Measurements from ENCODE around the gene SMPD3.

The SMPD3 gene

GRCh38 chr16:68361485-68361884 lies 86.8 kb downstream of the SMPD3 start:
- Histone ChIP-seq H4K20me1 (ENCODE audit: insufficient read depth, low read length) (no peaks in the 10 kb centered on the region), H3K36me3 (replicated peaks; ENCODE audit: low read depth, low read length) (peaks cover 10% of the 10 kb centered on the region), H3K4me3 (ENCODE audit: low read length) (no peak overlapping the region), H3K4me2 (ENCODE audit: low read length) (no peak overlapping the region), H3K79me2 (ENCODE audit: low read length) (no peaks in the 10 kb centered on the region), H3K4me1 (ENCODE audit: low read length) (peaks cover 17% of the 10 kb centered on the region), H3K9ac (ENCODE audit: low read length) (no peak overlapping the region), H3K9me3 (ENCODE audit: insufficient read depth, low read length) (no peaks in the 10 kb centered on the region), H2AFZ (ENCODE audit: low read depth, low read length) (no peak overlapping the region), H3K27ac (ENCODE audit: low read length) (no peak overlapping the region), H3K27me3 (ENCODE audit: low read depth, low read length) (no peaks in the 10 kb centered on the region)
- TF ChIP-seq EZH2phosphoT487 (IDR thresholded peaks at IDR 0.05; ENCODE audit: low read depth) (no peak), CTCF (IDR thresholded peaks at IDR 0.05; ENCODE audit: low read depth, low read length) (no peak)

- no peak overlapping the region for H3K4me2 ChIP-seq (ENCODE audit: low read length)
- no peaks in the 10 kb centered on the region for H3K9me3 ChIP-seq (ENCODE audit: insufficient read depth, low read length)
- no peak overlapping the region for H2AFZ ChIP-seq (ENCODE audit: low read depth, low read length)
- H3K36me3 ChIP-seq (replicated peaks; ENCODE audit: low read depth, low read length) = peaks cover 12% of the 10 kb centered on the region
- H4K20me1 ChIP-seq (ENCODE audit: insufficient read depth, low read length) = no peaks in the 10 kb centered on the region
- no peak overlapping the region for H3K4me3 ChIP-seq (ENCODE audit: low read length)
- H3K27ac ChIP-seq (ENCODE audit: low read length) = no peak overlapping the region
- no peaks in the 10 kb centered on the region for H3K79me2 ChIP-seq (ENCODE audit: low read length)
- H3K4me1 ChIP-seq (ENCODE audit: low read length) = peaks cover 18% of the 10 kb centered on the region
- TF ChIP-seq EZH2phosphoT487 (IDR thresholded peaks at IDR 0.05; ENCODE audit: low read depth) (no peak), CTCF (IDR thresholded peaks at IDR 0.05; ENCODE audit: low read depth, low read length) (no peak)
- no peak overlapping the region for H3K9ac ChIP-seq (ENCODE audit: low read length)
- no peaks in the 10 kb centered on the region for H3K27me3 ChIP-seq (ENCODE audit: low read depth, low read length)
These were observed 87.4 kb downstream of the SMPD3 start for GRCh38 chr16:68360956-68361355.

- Histone ChIP-seq H3K4me3 (ENCODE audit: low read length) (no peak overlapping the region), H3K9me3 (ENCODE audit: insufficient read depth, low read length) (no peaks in the 10 kb centered on the region), H3K9ac (ENCODE audit: low read length) (no peak overlapping the region), H3K79me2 (ENCODE audit: low read length) (no peaks in the 10 kb centered on the region), H3K4me2 (ENCODE audit: low read length) (no peak overlapping the region), H3K27me3 (ENCODE audit: low read depth, low read length) (no peaks in the 10 kb centered on the region), H4K20me1 (ENCODE audit: insufficient read depth, low read length) (no peaks in the 10 kb centered on the region), H3K4me1 (ENCODE audit: low read length) (peaks cover 18% of the 10 kb centered on the region), H2AFZ (ENCODE audit: low read depth, low read length) (no peak overlapping the region), H3K27ac (ENCODE audit: low read length) (no peak overlapping the region), H3K36me3 (replicated peaks; ENCODE audit: low read depth, low read length) (peaks cover 16% of the 10 kb centered on the region)
- TF ChIP-seq CTCF (IDR thresholded peaks at IDR 0.05; ENCODE audit: low read depth, low read length) = no peak
- TF ChIP-seq EZH2phosphoT487 (IDR thresholded peaks at IDR 0.05; ENCODE audit: low read depth) = no peak
These were observed 87.8 kb downstream of the SMPD3 start for GRCh38 chr16:68360547-68360946.

GRCh38 chr16:68359398-68360191 lies 88.7 kb downstream of the SMPD3 start:
- Histone ChIP-seq H3K27ac (ENCODE audit: low read length) (no peak overlapping the region), H3K9me3 (ENCODE audit: insufficient read depth, low read length) (no peaks in the 10 kb centered on the region), H4K20me1 (ENCODE audit: insufficient read depth, low read length) (no peaks in the 10 kb centered on the region), H3K4me1 (ENCODE audit: low read length) (peaks cover 13% of the 10 kb centered on the region), H3K79me2 (ENCODE audit: low read length) (no peaks in the 10 kb centered on the region), H3K4me3 (ENCODE audit: low read length) (no peak overlapping the region), H2AFZ (ENCODE audit: low read depth, low read length) (no peak overlapping the region), H3K36me3 (replicated peaks; ENCODE audit: low read depth, low read length) (peaks cover 18% of the 10 kb centered on the region), H3K9ac (ENCODE audit: low read length) (no peak overlapping the region), H3K4me2 (ENCODE audit: low read length) (no peak overlapping the region), H3K27me3 (ENCODE audit: low read depth, low read length) (no peaks in the 10 kb centered on the region)
- TF ChIP-seq EZH2phosphoT487 (IDR thresholded peaks at IDR 0.05; ENCODE audit: low read depth) (no peak), CTCF (IDR thresholded peaks at IDR 0.05; ENCODE audit: low read depth, low read length) (no peak)
